GM19351 (cell line): Measurements from ENCODE around the gene DHRS9.
"Not testable (repeated sequence)": the region's sequence is repeated elsewhere in the genome, so short reads cannot be mapped to it uniquely, and the experiment has no call there.

ENCODE experiments used
- ATAC-seq: cut with Tn5 transposase; IDR thresholded peaks from one replicate; pipeline ENCODE4 v1.9.1; 2021; ENCODE audit warnings: mild to moderate bottlenecking, moderate library complexity; ENCODE audit not compliant: unreplicated experiment

DHRS9 gene

DNA sequence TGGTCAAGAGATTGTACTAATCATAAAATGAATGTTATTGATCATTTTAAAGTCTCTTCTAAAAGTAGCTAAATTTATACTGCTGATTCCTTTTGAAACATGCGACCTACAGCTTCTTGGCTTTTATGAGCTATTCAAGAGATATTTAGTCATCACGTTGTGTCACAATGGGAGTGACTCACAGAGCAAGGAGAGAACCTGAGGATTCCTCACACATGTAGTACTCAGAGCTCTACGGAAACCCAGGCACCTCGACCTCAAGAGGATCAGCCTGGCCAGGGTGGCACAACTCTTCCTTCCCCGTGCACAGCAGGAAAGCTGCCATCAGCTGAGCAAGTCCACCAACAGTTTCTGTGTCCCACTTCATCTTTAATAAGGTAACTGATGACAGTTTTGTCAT is at the start of gene DHRS9:
TSS of gene DHRS9 (plus strand) at position 223 of the 400 bp plus-strand sequence. CDS start 12,019 bp downstream, outside the sequence.
- ATAC-seq, result no peak

DNA sequence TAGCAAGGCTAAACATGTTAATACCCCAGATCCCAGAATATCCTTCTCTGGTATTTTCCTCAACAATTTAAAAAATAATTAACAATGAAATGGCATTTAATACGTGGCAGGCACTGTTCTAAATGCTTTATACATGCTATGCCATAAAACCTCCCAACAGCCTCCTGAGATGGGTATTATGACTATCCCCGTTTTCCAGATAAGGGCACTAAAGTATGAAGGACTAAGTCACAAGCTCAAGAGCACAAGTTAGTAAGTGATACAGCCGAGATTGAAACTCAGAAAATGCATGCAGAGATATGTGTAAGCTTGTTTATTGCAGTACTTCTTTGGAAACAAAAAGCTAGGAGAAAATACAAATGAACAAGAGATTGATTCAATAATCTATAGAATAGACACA is 46.2 kb upstream of the DHRS9 start:
- no peak for ATAC-seq

DNA sequence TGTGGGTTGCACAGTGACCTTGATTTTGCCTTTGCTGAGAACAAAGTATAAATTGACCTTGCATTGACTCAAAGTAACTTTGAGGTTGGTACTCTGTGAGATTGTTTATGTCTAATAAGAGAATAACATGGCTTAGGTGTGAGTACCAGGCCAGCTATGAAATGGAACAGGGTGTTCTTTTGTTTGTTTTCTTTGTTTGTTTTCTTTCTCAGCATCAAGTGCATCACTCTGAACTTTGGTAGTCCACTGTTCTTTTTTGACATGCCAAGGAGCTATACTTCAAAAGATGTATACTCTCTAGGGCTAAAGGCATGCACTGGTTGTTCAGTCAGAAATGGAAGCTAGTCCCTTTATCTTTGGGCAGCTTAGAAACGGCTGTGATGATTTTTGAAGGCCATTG is 43.3 kb upstream of the DHRS9 start:
- ATAC-seq, result no peak

DNA sequence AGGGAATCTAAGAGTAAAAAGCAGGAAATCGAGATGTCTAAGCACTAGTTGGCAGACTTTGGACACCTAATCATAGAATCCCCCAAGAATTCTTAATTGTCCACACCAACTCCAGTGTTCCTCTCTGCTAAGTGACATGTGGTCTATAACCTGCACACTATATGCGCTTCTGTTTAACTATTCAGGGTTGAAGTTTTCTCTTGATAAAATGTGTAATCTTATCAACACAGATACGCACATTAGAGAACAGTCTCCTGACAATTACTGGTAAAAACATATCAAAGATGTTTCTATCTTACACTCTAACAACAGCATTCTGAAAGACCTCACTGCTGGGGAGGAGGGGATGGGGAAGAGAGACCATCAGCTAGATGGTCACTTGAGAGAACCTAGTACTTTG is 42.1 kb upstream of the DHRS9 start:
- no peak for ATAC-seq

DNA sequence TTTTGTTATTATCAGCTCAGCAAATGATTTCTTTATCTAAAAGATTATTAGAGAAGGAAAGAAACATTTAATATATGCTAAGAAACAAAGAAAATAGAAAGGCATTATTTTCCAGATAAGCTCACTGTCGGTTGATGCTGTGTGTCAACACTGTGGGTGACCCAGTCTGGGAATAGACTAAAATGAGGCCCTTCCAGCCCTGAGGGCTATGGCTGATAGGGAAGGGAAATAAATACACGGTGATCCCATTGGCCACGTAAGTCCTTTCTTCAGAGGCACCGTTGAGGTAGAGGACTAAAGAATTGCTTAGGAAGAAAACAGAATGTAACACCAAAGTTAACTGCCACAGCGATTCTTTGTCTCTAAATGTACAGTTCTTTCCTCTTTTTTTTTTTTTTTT is 40.0 kb upstream of the DHRS9 start:
- ATAC-seq, result no peak

DNA sequence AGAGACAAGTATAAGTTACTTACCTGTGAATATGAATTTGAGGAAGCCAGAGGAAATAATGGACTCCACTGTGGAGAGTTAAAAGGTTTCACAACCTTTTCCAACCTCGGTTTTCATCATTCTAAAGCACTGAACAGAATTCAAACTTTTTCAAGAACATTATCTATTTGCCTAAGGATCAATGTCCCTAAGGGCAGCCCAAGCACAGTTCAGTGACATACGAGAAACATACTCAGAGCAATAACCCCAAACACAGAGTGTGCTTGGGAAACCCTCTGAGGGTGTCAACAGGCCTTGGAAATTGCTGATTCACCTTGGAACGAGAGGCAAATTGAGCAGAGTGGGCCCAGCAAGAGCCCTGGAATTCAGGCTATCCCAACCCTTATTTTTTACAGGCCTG is 38.2 kb upstream of the DHRS9 start, which contains the start of gene ABCB11:
TSS of gene ABCB11 (minus strand) at position 123 of the 400 bp plus-strand sequence. CDS start 13,199 bp downstream, outside the sequence.
- no peak for ATAC-seq

DNA sequence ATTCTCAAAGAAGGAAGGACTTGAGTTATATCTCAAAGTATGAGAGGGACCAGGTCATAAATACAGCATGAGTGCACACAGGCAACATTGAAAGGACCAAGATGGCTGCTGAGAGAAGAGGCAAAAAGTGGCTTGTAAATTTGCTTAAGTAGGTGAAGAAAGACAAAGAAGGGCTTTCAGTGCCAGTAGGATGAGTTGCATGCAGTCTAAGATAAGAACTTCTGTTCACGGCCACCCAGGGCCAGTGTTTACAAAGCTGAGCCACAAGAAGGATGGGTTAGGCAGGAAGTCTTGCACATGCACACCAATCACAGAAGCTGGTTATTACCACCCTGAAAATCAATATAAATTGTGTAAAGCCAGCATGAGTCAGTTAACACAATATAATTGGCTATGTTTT is 35.1 kb upstream of the DHRS9 start:
- ATAC-seq, result no peak

DNA sequence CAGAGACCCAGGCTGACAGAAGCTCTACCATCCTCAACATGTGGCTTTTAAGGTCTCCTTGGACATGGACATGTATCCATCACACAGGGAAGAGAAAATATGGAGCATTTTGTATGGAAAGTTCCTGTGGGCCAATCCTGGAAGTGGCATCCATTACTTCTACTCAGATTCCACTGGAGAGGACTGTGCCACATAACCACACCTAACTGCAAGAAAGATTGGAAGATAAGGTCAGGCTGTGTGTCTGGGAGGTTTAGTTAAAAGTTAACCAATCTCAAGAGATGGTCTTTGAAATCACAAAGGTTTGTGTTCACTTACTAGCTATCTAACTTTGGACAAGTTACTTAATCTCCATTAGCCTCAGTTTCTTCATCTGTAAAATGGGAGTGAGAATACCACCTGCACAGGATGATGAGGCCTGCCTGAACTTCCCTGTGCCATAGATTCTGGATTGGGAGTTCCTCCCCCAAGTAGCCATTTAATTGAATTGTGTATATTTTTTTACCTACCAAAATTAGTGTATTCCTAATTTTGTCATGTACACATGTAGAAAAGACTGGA is 34.3 kb upstream of the DHRS9 start:
- no peak for ATAC-seq

DNA sequence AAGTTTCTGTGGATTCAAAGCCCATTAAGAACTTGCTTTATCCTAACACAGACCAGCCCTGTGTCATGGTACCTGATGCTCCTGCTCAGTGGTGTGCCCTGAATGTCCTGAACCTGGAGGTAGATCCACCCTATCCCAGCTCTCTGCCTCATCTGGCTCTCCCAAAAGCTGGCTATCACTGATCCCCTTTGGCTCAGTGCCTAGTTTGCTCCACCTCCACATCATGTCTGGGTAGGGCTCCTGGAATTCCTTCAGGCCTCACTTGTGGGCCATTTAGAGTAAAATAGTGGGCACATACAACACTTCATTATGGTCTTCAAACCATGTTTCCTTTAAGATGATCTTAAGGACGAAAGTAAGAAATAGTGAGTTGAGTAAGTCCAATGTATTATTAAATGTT is 33.5 kb upstream of the DHRS9 start:
- ATAC-seq, result no peak

DNA sequence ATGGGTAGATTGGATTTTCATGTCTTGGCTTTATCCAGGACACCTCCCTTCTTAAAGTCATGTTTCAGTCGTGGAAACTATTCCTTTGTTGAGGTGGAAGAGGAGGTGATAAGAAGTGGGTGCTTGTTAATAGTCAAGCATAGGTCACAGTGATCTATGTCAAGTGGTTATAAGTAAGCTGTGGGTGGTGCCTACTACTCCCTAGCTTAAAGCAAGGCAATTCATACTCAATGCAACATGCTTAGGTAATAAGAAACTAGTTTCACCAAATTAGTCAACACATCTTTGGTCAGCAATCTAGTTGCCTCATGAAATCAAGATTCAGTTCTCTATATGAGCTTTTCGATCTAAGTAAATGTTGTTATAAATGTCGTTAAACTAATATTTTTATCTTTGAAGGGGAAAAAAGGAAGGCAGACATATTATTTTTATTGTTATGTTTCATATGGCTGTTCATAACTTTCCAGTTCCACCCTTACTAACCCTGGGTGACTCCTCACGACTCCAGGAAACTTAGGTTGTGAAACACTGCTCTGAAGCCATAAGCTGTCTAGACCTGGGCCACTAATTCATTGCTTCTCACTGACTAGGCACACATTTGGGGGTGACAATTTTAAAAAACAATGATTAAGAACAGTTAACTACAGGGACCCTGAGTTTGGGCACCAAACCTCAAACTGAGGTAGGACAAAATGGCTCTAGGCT is 32.5 kb upstream of the DHRS9 start:
- ATAC-seq, result peak; percentile 76

DNA sequence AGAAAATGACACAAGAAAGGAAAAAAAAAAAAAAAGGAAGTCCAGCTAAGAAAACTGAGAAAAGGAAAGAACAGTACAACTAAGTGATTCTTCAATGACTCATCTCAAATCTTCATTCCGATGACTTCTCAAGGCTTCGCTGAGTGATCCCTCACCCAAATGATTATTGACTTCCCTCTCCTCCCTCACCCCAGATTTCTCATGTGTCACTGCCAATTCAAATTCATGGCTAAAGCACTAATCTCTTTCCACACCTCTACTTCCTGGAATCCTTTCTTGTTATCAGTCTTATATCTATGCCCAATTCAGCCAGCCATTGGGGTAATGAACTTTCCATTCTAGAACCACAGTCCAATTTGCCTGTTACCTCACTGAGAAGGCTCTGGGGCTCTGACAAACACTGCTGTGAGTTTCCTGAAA is 31.0 kb upstream of the DHRS9 start:
- ATAC-seq, result peak; percentile 65

DNA sequence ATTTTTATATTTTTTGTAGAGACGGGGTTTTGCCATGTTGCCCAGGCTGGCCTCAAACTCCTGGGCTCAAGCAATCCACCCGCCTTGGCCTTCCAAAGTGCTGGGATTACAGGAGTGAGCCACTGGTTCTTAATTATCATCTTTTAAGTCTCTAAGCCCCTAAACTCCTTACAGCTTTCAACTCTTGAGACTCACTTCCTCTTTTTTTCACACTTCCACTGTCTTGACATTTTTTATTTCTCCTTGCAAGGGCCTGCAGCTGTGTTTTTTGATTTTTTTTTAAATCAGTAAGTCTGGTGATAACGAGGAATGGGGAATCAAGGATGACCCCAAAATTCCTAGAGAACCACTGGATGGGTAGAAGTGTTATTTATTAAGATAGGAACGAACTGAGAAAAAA is 29.7 kb upstream of the DHRS9 start:
- peak; percentile 39 for ATAC-seq

DNA sequence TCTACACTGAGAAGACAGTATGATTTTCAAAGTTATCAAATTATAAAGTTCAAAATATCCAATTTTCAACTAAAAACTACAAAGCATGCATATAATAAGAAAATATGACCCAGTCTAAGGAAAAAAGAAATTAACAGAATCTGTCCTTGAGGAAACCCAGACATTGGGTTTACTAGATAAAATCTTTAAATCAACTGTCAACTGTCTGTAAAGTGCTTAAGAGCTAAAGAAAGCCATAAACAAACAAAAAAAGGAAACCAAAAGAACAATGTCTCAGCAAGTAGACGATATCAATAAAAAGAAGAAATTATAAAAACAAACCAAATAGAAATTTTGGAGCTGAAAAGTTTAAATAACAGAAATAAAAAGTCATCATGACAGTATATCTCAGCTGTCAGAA is 27.8 kb upstream of the DHRS9 start:
- ATAC-seq, result no peak

DNA sequence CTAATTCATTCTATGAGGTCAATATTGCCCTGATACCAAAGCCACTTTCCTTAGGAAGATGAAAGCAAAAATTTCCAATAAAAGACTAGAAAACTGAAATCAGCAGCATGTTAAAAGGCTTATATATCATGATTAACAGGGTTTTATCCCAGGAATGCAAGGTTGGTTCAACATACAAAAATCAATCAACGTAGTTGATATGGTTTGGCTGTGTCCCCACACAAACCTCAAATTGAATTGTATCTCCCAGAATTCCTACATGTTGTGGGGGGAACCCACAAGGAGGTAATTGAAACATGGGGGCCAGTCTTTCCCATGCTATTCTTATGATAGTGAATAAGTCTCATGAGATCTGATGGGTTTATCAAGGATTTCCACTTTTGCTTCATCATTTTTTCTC is 26.5 kb upstream of the DHRS9 start:
- ATAC-seq, result no peak

DNA sequence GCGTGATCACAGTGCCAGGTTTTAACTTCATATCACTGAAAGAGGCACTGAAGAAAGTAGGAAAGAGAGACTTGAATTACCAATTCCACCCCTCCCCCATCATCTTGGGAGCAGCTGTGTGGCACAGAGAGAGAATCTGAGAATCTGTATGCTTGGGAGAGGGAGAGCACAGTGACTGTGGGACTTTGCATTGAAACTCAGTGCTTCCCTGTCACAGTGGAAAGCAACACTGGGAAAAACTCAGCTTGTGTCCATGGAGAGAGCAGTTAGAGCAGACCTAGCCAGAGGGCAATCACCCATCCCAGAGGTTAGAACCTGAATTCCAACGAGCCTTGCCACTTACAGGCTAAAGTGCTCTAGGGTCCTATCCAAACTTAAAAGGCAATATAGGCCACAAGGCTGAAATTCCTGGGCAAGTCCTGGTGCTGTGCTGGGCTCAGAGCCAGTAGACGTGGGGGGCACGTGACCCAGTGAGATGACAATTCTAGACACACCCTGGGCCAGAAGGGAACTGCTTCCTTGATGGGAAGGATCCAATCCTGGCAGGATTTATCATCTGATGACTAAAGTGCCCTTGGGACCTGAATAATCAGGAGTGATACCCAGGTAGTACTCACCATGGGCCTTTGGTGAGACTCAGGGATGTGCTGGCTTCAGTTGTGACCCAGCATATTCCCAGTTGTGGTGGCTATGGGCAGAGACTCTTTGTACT is 22.8 kb upstream of the DHRS9 start:
- ATAC-seq, result no peak

DNA sequence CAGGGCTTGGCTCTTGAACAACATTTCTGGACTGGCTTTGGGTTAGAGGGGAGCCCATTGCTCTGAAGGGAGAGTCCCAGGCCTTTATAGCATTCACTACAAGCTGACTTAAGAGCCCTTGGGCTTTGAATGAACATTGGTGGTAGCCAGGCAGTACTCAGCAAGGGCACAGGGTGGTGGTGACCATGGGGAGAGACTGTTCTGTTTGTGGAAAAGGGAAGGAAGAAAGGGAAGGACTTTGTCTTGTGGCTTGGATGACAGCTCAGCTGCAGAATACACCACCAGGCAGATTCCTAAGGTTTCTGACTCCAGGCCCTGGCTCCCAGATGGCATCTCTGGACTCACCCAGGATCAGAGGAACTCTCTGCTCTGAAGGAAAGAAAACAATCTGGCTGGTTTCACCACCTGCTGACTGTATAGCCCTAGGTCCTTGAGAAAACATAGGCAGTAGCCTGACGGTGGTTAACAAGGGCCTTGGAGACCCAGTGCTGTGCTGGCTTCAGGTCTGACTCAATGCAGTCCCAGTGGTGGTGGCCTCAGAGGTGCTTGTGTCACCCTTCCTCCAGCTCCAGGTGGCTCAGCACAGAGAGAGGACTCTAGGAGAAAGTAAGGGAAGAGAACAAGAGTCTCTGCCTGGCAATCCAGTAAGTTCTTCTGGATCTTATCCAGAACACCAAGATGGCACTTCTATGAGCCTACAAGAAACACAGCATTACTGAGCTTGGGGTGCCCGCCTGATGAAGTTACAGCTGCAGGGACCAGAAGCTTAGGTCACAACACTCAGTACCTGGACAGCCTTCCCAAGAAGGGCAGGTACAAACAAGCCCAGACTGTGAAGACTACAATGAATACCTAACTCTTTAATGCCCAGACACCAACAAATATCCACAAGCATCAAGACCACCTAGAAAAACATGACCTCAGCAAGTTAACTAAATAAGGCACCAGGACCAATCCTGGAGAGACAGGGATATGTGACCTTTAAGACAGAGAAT is 21.8 kb upstream of the DHRS9 start:
- ATAC-seq, result no peak

DNA sequence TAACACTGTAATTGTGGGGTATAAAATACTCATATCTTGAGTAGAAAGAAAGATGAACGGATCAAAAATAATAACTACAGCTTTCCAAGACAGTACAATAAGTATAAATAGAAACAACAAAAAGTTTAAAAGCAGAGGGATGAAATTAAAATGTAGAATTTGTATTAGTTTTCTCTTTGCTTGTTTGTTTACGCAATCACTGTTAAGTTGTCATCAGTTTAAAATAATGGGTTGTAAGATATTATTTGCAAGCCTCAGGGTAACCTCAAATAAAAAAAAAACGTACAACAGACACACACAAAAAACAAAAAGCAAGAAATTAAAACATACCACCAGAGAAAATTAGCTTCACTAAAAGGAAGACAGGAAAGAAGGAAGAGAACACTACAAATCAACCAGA is 20.2 kb upstream of the DHRS9 start:
- ATAC-seq, result no peak

DNA sequence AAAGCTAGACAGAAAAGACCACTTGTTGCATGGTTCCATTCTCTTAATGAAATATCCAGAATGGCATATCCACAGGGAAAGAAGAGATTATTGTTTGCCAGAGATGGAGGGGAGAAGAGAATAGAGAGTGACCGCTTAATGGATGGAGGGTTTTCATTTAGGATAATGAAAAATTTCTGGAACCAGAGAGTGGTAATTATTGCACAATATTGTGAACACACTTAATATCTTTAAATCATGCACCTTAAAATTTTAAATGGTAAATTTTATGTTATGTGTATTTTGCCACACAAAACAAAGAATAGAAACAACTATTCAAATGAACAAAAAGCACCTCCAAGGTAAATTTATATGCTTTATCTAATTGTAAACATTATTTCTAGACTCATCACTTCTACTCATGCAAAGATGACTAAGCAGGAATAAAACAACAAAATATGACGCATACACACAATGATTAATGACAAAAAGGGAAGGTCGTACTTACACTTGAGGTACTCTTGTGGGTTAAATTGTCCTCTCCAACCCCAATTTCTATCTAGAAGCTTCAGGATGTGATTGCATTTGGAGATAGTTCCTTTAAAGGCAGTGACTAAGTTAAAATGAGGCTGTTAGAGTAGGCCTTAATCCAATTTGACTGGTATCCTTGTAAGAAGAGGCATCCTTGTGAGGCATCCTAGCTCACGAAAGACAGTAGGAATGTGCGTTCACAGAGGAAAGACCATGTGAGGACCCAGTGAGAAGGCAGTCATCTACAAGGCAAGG is 18.7 kb upstream of the DHRS9 start:
- ATAC-seq, result no peak

DNA sequence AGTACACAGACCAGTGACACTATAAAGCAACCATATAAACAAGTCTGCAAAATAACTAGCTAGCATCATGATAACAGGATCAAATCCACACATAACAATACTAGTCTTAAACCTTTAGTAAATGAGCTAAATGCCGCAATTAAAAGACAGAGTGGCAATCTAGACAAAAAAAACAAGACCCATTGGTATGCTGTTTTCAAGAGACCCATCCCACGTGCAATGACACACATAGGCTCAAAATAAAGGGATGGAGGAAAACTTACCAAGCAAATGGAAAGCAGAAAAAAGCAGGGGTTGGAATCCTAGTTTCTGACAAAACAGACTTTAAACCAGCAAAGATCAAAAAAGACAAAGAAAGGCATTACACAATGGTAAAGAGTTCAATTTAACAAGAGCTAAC is 14.8 kb upstream of the DHRS9 start:
- not testable (repeated sequence) for ATAC-seq

DNA sequence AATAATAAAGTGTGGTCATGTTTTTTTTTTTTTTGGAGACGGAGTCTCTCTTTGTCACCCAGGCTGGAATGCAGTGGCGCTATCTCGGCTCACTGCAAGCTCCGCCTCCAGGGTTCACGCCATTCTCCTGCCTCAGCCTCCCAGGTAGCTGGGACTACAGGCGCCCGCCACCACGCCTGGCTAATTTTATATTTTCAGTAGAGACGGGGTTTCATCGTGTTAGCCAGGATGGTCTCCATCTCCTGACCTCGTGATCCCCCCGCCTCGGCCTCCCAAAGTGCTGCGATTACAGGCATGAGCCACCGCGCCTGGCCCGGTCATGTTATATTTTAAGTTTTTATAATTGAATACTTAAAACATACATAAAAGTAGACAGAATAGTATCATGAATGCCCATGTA is 5.2 kb upstream of the DHRS9 start:
- not testable (repeated sequence) for ATAC-seq
